A204.1 (cell line): ENCODE measurements around the gene CSNK1D.
"Not testable (repeated sequence)": the region's sequence is repeated elsewhere in the genome, so short reads cannot be mapped to it uniquely, and the experiment has no call there.

Source experiments
- FAIRE-seq: peaks from 2 replicates; lab custom pipeline; 2012; peaks lifted over from hg19 to GRCh38; lab: Jason Lieb, UNC

CSNK1D gene

GRCh38 chr17:82213251-82214011, 60.1 kb downstream of the CSNK1D start:
- no peak for FAIRE-seq

DNA sequence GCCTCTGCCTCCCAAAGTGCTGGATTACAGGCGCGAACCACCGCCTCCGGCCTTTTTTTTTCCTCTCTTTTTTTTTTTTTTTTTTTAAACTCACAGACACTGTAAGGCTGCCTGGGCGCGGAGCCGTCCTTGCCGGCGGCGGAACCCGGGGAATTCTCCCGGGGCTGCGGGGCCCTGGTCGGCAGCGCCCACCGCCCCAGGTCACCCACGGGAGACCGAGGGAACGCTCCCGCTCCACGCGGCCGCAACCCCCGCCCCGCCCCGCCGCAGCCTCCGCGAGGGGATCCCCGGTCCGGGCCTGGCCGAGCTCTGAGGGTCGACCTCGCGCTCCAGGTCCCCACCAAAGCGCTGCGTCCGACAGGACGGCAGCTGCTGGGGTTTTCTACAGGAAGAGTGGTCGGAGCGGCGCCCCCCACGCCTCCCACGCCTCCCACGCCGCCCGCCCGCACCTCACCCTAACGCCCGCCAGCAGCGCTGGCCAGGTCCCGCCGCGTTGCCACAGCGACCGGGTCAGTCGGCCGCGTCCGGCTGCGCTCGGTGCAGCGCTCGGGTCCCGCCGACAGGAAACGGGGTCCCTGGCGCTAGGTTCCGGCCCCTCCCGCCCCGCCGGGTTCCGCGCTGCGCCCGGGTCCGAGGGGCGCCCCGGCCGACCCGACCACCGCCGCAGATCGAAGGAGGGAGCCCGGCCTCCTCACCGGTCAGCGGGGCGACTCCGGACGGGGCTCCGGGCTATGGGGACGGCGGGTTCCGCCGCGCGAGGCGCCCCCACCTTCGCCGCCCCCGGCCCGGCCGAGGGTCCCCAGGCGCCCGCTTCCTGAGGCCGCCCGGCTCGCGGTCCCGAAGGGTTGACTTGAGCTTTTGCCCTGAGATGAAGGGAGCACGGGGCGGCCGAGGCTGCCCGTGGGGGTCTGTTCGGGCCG, 60.9 kb downstream of the CSNK1D start, which contains the start of gene CCDC57:
CCDC57 (minus strand) TSS at position 512 of the 920 bp plus-strand sequence. CDS start 10,898 bp downstream, outside the sequence.
- no peak for FAIRE-seq

DNA sequence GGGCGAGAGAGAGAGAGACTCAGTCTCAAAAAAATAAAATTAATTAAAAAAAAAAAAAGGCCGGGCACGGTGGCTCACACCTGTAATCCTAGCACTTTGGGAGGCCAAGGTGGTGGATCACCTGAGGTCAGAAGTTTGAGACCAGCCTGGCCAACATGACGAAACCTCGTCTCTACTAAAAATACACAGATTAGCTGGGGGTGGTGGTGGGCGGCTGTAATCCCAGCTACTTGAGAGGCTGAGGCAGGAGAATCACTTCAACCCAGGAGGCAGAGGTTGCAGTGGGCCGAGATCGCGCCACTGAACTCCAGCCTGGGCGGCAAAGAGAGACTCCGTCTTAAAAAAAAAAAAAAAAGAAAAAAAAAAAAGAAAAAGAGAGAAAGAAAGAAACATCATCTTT, 62.8 kb downstream of the CSNK1D start:
- not testable (repeated sequence) for FAIRE-seq

GRCh38 chr17:82205720-82206508, 67.6 kb downstream of the CSNK1D start:
- FAIRE-seq = no peak

GRCh38 chr17:82204831-82205719, 68.4 kb downstream of the CSNK1D start:
- no peak for FAIRE-seq

GRCh38 chr17:82203920-82204319, 69.6 kb downstream of the CSNK1D start:
- FAIRE-seq = no peak

- FAIRE-seq = no peak
These were observed 70.5 kb downstream of the CSNK1D start for GRCh38 chr17:82202981-82203380.

- FAIRE-seq = no peak
These were observed 72.0 kb downstream of the CSNK1D start for GRCh38 chr17:82201498-82201910.

- no peak for FAIRE-seq
These were observed 72.6 kb downstream of the CSNK1D start for GRCh38 chr17:82200743-82201497.

DNA sequence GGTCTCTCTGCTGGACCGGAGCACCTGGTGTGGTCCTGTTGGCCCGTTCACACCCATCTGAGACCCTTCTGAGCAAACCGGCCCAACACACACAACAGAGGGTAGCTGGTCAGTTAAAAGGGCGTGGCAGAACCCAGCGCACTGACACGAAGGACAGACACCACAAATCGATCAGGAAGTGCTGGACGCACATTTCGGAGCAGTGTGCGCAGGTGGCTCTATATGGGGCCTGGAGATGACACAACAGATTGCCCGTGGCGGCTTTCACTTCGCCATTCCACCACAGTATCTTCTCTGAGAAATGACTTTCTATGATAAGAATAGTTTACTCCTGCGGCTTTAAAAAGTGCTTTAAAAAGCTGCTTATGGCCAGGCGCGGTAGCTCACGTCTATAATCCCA, 73.4 kb downstream of the CSNK1D start:
- no peak for FAIRE-seq

- FAIRE-seq = no peak
These were observed 74.0 kb downstream of the CSNK1D start for GRCh38 chr17:82199496-82199895.

DNA sequence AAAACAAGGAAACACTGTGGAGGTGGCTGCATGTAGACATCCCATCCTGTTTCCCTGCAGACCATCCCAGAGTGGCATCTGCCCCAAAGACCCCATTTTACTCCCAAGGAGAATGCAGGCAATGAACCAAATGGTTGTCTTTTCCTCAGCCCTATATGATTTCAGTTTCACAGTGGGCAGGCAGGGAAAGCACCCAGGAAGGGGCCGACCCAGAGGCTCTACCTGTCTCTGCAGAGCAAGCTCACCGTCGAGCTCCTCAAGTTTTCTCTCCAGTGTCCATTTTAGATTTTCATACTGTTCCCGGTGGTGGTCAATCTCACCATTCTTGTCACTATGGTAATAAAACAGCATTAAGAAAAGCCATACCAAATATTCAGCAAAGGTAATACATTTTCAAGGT, 75.4 kb downstream of the CSNK1D start:
- FAIRE-seq = no peak

- no peak for FAIRE-seq
These were observed 77.5 kb downstream of the CSNK1D start for GRCh38 chr17:82195675-82196672.

DNA sequence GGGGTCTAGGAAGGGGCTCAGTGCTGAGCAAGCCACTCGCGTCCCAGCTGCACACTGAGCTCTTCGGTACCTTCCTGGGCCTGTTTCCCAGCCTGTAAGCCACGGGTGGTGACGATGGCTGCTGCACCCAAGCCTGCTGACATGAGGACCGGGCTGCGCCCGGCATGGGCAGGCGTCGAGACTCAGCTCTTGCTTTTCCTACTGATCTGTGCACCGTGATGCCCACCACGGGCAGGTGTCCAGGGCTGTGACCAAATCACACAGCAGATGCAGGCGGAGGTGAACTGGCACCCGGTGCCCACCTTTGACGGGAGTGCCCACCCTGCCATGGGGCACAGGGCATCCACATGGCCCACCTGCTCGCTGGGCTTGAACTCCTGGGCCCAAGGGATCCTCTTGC, 78.7 kb downstream of the CSNK1D start:
- no peak for FAIRE-seq

GRCh38 chr17:82193520-82194220, 79.8 kb downstream of the CSNK1D start:
- FAIRE-seq = no peak

DNA sequence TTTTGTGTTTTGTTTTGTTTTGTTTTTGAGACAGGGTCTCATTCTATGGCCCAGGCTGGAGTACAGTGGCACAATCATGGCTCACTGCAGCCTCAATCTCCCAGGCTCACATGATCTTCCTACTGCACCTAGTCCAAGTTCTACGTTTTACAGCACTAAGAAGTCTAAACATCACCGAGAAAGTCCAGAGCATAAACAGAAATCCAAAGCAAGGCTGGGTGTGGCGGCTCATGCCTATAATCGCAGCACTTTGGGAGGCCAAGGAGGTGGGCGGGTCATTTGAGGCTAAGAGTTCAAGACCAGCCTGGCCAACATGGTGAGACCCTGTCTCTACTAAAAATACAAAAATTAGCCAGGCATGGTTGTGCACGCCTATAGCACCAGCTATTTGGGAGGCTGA, 80.5 kb downstream of the CSNK1D start:
- FAIRE-seq = not testable (repeated sequence)
